Thyroid gland (tissue), 4 donors: Measurements from ENCODE around the gene KDELR3. TPM values are rescaled to one million over a fixed set of nuclear protein-coding genes. Genes with fewer than 3 reads are reported as not detected.

ENCODE experiments used
- DNase-seq, 2 donors: peaks; one replicate each; pipeline ENCODE4 v3.0.0-alpha.2; 2019
- H3K27ac ChIP-seq, 3 donors: fragments of 200-600 bp; sonication (generic); 1 replicate in 2 of 3; 2 replicates in 1 of 3; pipeline ENCODE4 v1.5.1; 2016 to 2019; ENCODE audit warnings: mild to moderate bottlenecking in 1 of 3, moderate library complexity in 1 of 3
- H3K27me3 ChIP-seq: fragments of 200-600 bp; sonication (generic); one replicate; pipeline ENCODE4 v1.5.1; 2019
- H3K36me3 ChIP-seq, 2 donors: fragments of 200-600 bp; sonication (generic); one replicate each; pipeline ENCODE4 v1.5.1; 2016 to 2019
- H3K4me1 ChIP-seq, 2 donors: fragments of 200-600 bp; sonication (generic); one replicate each; pipeline ENCODE4 v1.5.1; 2017 to 2019
- H3K4me3 ChIP-seq, 3 donors: fragments of 200-600 bp; sonication (generic); replicated peaks in 1 of 3; 1 replicate in 2 of 3; 2 replicates in 1 of 3; pipeline ENCODE4 v1.5.1; 2016; ENCODE audit warnings: mild to moderate bottlenecking in 1 of 3
- H3K9me3 ChIP-seq: fragments of 200-600 bp; sonication (generic); one replicate; pipeline ENCODE4 v1.5.1; 2017
- POLR2A ChIP-seq, 2 donors: fragments of 450-650 bp; IDR thresholded peaks; one replicate each; pipeline ENCODE4 v1.6.1; 2017; ENCODE audit warnings: antibody characterized with exemption in 2 of 2, mild to moderate bottlenecking in 2 of 2, moderate library complexity in 1 of 2
- WGBS, 2 donors: methylation state at CpG; one replicate each; pipeline ENCODE4 v1.1.5; 2017; 5-methylcytosine and 5-hydroxymethylcytosine counted together
- intact Hi-C: fragments of 100-400 bp; cut with DNase I; formaldehyde crosslinking; loops from one replicate; pipeline ENCODE4 v1.15.1; 2023
- total RNA-seq, 4 donors: library from RNA; depleted of rRNA; stranded (reverse); fragments of >200 nt; gene quantifications; one replicate each; pipeline ENCODE4 v1.2.3, GENCODE V29; 2016
- TF ChIP-seq, protein P1 (sequence below), 6 experiments: fragments of 200-600 bp in 3 of 6; fragments of 450-650 bp in 3 of 6; sonication (generic) in 3 of 6; IDR thresholded peaks; one replicate each; pipeline ENCODE4 v1.5.1; 2016 to 2019; ENCODE audit warnings: antibody characterized with exemption in 6 of 6, mild to moderate bottlenecking in 2 of 6, inconsistent platforms in 1 of 6, moderate library complexity in 1 of 6

Gene KDELR3
- total RNA-seq, 4 donors from 2014 or later, result 7.5 to 14.4 (median 11.8) TPM

GRCh38 chr22:38443628-38444521 lies 24.0 kb upstream of the KDELR3 start:
- H3K27ac ChIP-seq, result no peak overlapping the region
- TF ChIP-seq, protein P1, sequence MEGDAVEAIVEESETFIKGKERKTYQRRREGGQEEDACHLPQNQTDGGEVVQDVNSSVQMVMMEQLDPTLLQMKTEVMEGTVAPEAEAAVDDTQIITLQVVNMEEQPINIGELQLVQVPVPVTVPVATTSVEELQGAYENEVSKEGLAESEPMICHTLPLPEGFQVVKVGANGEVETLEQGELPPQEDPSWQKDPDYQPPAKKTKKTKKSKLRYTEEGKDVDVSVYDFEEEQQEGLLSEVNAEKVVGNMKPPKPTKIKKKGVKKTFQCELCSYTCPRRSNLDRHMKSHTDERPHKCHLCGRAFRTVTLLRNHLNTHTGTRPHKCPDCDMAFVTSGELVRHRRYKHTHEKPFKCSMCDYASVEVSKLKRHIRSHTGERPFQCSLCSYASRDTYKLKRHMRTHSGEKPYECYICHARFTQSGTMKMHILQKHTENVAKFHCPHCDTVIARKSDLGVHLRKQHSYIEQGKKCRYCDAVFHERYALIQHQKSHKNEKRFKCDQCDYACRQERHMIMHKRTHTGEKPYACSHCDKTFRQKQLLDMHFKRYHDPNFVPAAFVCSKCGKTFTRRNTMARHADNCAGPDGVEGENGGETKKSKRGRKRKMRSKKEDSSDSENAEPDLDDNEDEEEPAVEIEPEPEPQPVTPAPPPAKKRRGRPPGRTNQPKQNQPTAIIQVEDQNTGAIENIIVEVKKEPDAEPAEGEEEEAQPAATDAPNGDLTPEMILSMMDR (IDR thresholded peaks at IDR 0.05), result no peak
- TF ChIP-seq POLR2A (IDR thresholded peaks at IDR 0.05), result no peak
- H3K4me1 ChIP-seq, result no peaks in the 10 kb centered on the region
- no peaks in the 10 kb centered on the region for H3K9me3 ChIP-seq
- H3K27me3 ChIP-seq, result no peaks in the 10 kb centered on the region
- intact Hi-C loops, result no loop called here
- H3K36me3 ChIP-seq, result no peaks in the 10 kb centered on the region
- no peak overlapping the region for H3K4me3 ChIP-seq
- 68 to 72% methylated on average over 20 of the region's 21 CpGs for WGBS, 2 donors
- no peak for DNase-seq

DNA sequence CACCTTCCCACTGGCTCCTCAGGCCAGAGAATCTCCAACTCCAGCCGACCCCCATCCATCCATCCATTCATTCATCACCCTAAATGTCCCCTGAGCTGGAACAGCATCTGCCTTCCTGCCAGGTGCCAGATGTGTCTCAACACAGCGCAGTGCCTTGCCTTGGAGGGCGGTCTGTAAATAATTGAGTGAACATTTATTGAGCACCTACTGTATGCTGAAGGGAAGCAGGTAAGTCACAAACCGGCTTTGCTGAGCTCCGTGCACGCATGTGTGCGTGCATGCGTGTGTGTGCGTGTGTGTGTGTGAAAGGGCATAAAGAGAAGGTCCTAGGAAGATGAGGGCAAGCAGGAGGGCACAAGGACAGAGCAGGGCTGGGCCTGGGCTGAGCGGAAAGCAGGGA lies 23.1 kb upstream of the KDELR3 start:
- no peak for DNase-seq
- no peaks in the 10 kb centered on the region for H3K9me3 ChIP-seq
- no peaks in the 10 kb centered on the region for H3K4me1 ChIP-seq
- WGBS, 2 donors, result 89 to 93% methylated on average over 10 of the region's 10 CpGs
- no peak overlapping the region for H3K4me3 ChIP-seq
- intact Hi-C loops, result no loop called here
- no peaks in the 10 kb centered on the region for H3K27me3 ChIP-seq
- no peak overlapping the region for H3K27ac ChIP-seq
- no peaks in the 10 kb centered on the region for H3K36me3 ChIP-seq
- TF ChIP-seq, protein P1 (IDR thresholded peaks at IDR 0.05), result no peak
- TF ChIP-seq POLR2A (IDR thresholded peaks at IDR 0.05), result no peak

- Histone ChIP-seq H3K27me3 (no peaks in the 10 kb centered on the region), H3K36me3 (no peaks in the 10 kb centered on the region), H3K4me1 (no peaks in the 10 kb centered on the region), H3K27ac (no peak overlapping the region), H3K9me3 (no peaks in the 10 kb centered on the region), H3K4me3 (no peak overlapping the region)
- TF ChIP-seq, protein P1 (IDR thresholded peaks at IDR 0.05), result no peak
- no peak for TF ChIP-seq POLR2A (IDR thresholded peaks at IDR 0.05)
- intact Hi-C loops, result no loop called here
- no peak for DNase-seq
- WGBS, 2 donors, result 28 to 29% methylated on average over 7 to 9 of the region's 9 CpGs
These were observed 21.8 kb upstream of the KDELR3 start for GRCh38 chr22:38446018-38446601.

DNA sequence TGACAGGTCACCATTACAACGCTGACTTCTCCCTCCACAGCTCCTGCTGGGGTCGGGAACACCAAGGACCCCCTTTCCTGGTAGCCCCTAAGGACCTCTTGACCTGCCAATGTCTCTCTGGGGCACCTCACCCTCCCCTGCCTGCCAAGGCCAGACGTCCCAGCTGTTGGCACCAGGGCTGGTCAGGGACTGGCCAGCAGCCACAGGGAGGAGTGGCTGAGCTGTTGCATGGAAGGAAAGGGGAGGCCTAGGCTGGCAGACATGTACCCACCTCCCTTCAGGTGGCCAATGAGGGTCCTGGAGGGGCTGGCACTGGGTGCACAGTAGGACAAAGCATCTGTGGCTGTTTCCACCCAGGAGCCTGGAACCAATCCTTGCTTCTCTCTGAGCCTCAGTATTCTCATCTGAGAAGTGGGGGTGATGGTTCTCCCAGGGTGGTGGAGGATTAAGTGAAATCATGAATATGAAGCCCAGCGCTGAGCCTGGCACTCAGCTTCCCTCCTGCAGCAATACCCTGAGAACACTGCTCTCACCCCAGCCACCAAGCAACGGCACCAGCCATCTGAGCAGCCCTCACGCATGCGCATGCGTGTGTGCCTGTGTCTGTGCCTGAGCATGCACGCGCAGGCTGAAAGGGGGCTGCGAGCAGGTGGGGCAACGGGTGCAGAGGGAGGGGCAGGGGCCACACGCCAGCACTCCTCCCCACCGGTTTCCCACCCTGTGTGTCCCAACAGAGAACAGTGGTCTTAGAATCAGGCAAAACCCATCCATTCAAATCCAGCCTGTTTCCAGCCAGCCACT lies 18.8 kb upstream of the KDELR3 start:
- no peak for DNase-seq
- Histone ChIP-seq H3K4me1 (no peaks in the 10 kb centered on the region), H3K36me3 (no peaks in the 10 kb centered on the region), H3K4me3 (no peak overlapping the region), H3K27ac (no peak overlapping the region), H3K27me3 (no peaks in the 10 kb centered on the region), H3K9me3 (no peaks in the 10 kb centered on the region)
- 60 to 76% methylated on average over 3 to 14 of the region's 14 CpGs for whole genome bisulfite sequencing, 2 donors
- TF ChIP-seq, protein P1 (IDR thresholded peaks at IDR 0.05), result no peak
- TF ChIP-seq POLR2A (IDR thresholded peaks at IDR 0.05), result no peak
- intact Hi-C loops, result no loop called here
